ENCODE data around the gene ZNF624.
A peak's percentile ranks its signal among the peaks of the same experiment; 100 is the strongest.

The ZNF624 gene

DNA sequence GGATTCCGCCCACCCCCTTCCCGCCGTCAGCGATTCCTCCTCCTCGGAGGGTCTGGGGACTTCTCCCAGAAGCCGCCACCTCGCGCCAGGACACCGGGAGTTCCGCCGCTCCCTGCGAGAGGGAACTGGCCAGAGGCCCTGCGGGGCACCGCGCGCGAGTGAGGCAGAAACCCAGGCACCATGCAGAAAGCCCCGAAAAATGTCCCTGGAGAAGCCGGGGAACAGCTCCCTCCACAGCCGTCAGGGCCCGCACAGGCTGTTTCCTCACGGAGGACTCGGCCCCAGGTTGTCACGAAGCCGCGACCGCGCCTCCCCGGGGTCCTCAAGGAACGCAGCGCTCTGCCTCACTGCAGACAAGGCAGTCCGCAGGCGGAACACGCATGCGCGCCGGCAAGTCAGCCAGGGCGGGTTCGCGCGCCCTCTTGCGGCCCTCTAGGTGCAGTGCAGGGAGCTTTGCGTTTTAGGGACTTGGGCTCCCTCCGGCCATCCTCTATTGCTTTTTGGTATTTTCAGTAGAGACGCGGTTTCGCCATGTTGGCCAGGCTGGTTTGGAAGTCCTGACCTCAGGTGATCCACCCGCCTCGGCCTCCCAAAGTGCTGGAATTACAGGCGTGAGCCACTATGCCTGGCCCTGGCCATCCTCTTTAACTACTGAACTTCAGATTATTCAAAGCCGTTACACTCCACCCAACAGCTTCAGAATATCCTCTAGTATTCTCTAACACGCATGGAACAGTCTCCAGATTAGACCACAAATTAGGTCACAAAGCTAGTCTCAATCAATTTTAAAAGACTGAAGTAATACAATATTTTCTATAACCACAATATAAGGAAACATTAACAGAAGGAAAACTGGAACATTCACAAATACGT, 64.3 kb downstream of the ZNF624 start:
- peak; percentile 94 for DNase-seq

DNA sequence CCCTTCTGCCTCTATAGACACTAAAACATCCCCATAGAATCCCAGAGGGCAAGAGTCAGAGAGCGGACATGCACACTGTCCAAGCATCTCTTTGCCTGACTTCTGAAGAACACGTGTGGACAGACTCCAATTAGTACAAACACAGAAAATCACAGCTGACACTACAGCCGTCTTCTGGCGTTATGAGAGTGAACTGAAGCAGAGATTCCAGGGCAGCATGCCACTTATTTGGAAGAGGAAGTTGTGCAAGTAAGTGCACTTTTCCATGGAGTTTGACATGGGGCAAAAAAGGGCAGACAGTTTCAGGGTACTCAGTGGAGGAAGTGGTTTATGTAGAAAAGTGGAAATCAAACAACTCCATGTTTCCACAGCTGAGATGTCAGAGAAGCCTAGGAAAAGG, 67.9 kb downstream of the ZNF624 start:
- DNase-seq = no peak

DNA sequence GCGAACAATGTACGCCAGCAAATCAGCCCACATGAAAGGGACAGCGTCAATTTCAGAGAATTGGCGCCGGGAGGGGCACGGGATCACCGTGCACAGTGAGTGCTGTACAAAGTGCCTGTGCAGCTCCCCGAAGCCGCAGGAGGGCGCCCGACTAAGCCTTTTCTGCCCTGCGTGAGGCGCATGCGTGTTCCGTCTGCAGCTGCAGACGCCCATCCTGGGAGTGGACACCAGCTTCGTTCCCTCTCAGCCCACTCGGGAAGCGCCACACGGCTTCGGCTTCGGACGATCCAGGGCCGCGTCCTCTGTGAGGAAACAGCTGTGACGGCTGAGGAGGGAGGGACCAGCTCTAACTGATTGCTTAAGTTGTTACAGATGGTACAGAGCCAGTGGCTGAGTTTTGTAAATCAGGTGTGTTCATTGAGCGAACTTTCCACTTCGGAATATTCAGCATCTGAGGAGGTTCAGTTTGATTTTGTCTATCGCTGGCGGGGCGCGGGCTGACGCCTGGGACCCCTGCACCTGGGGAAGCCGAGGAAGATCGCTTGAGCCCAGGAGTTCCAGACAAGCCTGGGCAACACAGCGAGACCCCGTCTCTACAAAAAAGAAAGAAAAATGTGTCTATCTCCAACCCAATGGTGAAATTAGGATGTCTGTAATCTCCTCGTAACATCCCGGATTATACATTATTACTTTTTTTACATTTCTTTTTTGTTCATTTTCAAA, 69.2 kb downstream of the ZNF624 start:
- DNase-seq = peak; percentile 85

DNA sequence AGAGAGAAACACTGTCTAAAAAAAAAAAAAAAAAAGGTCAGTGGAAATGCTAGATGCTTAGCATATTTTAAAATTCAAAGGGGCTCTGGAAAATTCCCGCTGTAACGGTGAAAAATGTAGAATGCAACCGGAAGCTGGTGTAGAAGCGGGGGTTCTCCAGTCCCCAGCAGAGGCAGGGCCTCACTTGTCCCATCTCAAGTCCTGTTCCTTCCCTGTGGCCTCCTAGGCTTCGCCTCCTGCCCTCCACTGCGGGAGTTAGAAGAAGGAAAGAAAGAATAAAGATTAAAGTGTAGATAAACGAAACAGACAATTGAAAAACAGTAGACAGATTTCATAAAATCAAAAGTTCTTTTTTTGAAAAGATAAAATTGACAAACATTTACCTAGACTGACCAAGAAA, 69.9 kb downstream of the ZNF624 start:
- no peak for DNase-seq

DNA sequence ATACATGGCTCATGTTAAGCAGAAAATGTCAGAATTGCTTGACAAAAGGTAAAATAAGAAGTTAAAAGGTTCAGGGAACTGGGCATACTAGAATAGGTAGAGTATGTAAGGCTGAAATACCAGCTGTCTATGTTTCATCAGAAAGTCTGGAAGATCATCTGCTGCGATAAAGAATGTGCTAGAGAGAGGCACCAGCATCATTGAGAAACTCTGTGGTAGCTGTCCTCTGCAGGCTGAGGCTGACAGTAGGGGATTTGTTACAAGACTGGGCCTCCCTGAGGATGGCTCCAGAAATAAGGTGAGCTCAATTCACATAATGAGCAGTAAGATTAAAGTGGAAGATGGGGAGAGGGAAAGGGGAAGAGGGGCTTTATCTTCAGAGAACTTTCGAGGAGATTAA, 80.2 kb downstream of the ZNF624 start:
- DNase-seq = no peak
